ENCODE data around the gene CYTIP. TPM values are rescaled to one million over a fixed set of nuclear protein-coding genes. Genes with fewer than 3 reads are reported as not detected.

CYTIP gene
- polyA plus RNA-seq, 1 donor from 2014 or later = not detected

GRCh38 chr2:157428500-157429175, 15.3 kb downstream of the CYTIP start:
- H3K9ac ChIP-seq (ENCODE audit: low read length) = no peak overlapping the region
- H3K27ac ChIP-seq (ENCODE audit: low read length) = no peak overlapping the region
- H3K79me2 ChIP-seq (replicated peaks; ENCODE audit: insufficient read depth, low read length) = no peaks in the 10 kb centered on the region
- TF ChIP-seq REST (IDR thresholded peaks at IDR 0.05; ENCODE audit: borderline replicate concordance) (no peak), EP300 (conservative IDR thresholded peaks at IDR 0.05; ENCODE audit: poor library complexity, severe bottlenecking) (no peak), MXI1 (conservative IDR thresholded peaks at IDR 0.05; ENCODE audit: poor library complexity, severe bottlenecking) (no peak), CTCF (IDR thresholded peaks at IDR 0.05; ENCODE audit: poor library complexity, severe bottlenecking) (no peak), EZH2 (IDR thresholded peaks at IDR 0.05; ENCODE audit: borderline replicate concordance, insufficient read depth, low read length, poor library complexity, severe bottlenecking) (no peak), SMC3 (conservative IDR thresholded peaks at IDR 0.05; ENCODE audit: poor library complexity) (no peak), TAF1 (IDR thresholded peaks at IDR 0.05; ENCODE audit: low read depth) (no peak), RAD21 (conservative IDR thresholded peaks at IDR 0.05) (no peak), POLR2AphosphoS5 (IDR thresholded peaks at IDR 0.05) (no peak)
- no peak overlapping the region for H3K4me2 ChIP-seq (ENCODE audit: low read length)
- H3K4me3 ChIP-seq (ENCODE audit: low read length) = no peak overlapping the region
- H3K9me3 ChIP-seq (ENCODE audit: low read length) = peaks cover 5% of the 10 kb centered on the region
- H3F3A ChIP-seq (ENCODE audit: insufficient read depth, low read length, poor library complexity, severe bottlenecking) = no peaks in the 10 kb centered on the region
- H2AFZ ChIP-seq (ENCODE audit: low read depth, low read length) = no peak overlapping the region
- no peaks in the 10 kb centered on the region for H3K36me3 ChIP-seq (ENCODE audit: insufficient read depth, low read length)
- no peaks in the 10 kb centered on the region for H4K20me1 ChIP-seq (ENCODE audit: insufficient read depth)
- H3K9me2 ChIP-seq (ENCODE audit: insufficient read depth, low read length) = no peaks in the 10 kb centered on the region
- H3K27me3 ChIP-seq (ENCODE audit: insufficient read depth, low read depth, low read length) = no peaks in the 10 kb centered on the region

GRCh38 chr2:157427922-157428303, 16.0 kb downstream of the CYTIP start:
- H3K27me3 ChIP-seq (ENCODE audit: insufficient read depth, low read depth, low read length) = no peaks in the 10 kb centered on the region
- H3K4me3 ChIP-seq (ENCODE audit: low read length) = no peak overlapping the region
- H3K36me3 ChIP-seq (ENCODE audit: insufficient read depth, low read length) = no peaks in the 10 kb centered on the region
- no peak for TF ChIP-seq POLR2AphosphoS5 (IDR thresholded peaks at IDR 0.05)
- no peak for TF ChIP-seq RAD21 (conservative IDR thresholded peaks at IDR 0.05)
- no peak for TF ChIP-seq EZH2 (IDR thresholded peaks at IDR 0.05; ENCODE audit: borderline replicate concordance, insufficient read depth, low read length, poor library complexity, severe bottlenecking)
- no peak for TF ChIP-seq TAF1 (IDR thresholded peaks at IDR 0.05; ENCODE audit: low read depth)
- TF ChIP-seq REST (IDR thresholded peaks at IDR 0.05; ENCODE audit: borderline replicate concordance) = no peak
- TF ChIP-seq MXI1 (conservative IDR thresholded peaks at IDR 0.05; ENCODE audit: poor library complexity, severe bottlenecking) = no peak
- TF ChIP-seq EP300 (conservative IDR thresholded peaks at IDR 0.05; ENCODE audit: poor library complexity, severe bottlenecking) = no peak
- H2AFZ ChIP-seq (ENCODE audit: low read depth, low read length) = no peak overlapping the region
- H3K9ac ChIP-seq (ENCODE audit: low read length) = no peak overlapping the region
- no peaks in the 10 kb centered on the region for H3K9me2 ChIP-seq (ENCODE audit: insufficient read depth, low read length)
- H3F3A ChIP-seq (ENCODE audit: insufficient read depth, low read length, poor library complexity, severe bottlenecking) = no peaks in the 10 kb centered on the region
- H4K20me1 ChIP-seq (ENCODE audit: insufficient read depth) = no peaks in the 10 kb centered on the region
- H3K4me2 ChIP-seq (ENCODE audit: low read length) = no peak overlapping the region
- no peaks in the 10 kb centered on the region for H3K79me2 ChIP-seq (replicated peaks; ENCODE audit: insufficient read depth, low read length)
- H3K27ac ChIP-seq (ENCODE audit: low read length) = no peak overlapping the region
- H3K9me3 ChIP-seq (ENCODE audit: low read length) = peaks cover 5% of the 10 kb centered on the region
